DOHH2 (cell line): ENCODE data around the gene PNMA8A.

Source experiments
- EZH2phosphoT487 ChIP-seq: fragments of 200-600 bp; sonication (generic); IDR thresholded peaks from 2 replicates; pipeline ENCODE4 v1.6.1; 2017; ENCODE audit warnings: borderline replicate concordance, mild to moderate bottlenecking, antibody characterized with exemption, low read length, moderate library complexity, mixed read lengths
- TF ChIP-seq, protein P1 (sequence below): fragments of 200-600 bp; sonication (generic); IDR thresholded peaks from one replicate; pipeline ENCODE4 v1.5.1; 2014; ENCODE audit warnings: antibody characterized with exemption, mild to moderate bottlenecking, low read depth, low read length; ENCODE audit not compliant: poor library complexity, severe bottlenecking

DNA sequence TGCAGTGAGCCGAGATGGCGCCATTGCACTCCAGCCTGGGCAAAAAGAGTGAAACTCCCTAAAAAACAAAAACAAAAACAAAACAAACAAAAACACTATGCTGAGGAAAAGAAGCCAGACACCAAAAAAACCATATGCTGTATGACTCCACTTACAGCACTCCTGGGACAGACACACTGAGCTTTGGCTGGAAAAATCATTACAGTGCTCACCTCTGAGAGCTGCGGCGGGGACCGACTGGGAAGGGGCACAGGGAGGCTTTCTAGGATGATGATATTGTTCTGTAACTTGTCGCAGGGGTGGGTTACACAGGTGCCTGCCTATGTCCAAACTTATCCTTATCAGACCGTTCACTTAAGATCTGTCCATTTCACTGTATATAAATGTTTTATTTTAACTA, 7.8 kb downstream of the PNMA8A start:
- TF ChIP-seq, protein P1, sequence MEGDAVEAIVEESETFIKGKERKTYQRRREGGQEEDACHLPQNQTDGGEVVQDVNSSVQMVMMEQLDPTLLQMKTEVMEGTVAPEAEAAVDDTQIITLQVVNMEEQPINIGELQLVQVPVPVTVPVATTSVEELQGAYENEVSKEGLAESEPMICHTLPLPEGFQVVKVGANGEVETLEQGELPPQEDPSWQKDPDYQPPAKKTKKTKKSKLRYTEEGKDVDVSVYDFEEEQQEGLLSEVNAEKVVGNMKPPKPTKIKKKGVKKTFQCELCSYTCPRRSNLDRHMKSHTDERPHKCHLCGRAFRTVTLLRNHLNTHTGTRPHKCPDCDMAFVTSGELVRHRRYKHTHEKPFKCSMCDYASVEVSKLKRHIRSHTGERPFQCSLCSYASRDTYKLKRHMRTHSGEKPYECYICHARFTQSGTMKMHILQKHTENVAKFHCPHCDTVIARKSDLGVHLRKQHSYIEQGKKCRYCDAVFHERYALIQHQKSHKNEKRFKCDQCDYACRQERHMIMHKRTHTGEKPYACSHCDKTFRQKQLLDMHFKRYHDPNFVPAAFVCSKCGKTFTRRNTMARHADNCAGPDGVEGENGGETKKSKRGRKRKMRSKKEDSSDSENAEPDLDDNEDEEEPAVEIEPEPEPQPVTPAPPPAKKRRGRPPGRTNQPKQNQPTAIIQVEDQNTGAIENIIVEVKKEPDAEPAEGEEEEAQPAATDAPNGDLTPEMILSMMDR = no peak
- no peak for TF ChIP-seq EZH2phosphoT487
